GM12875 (cell line): ENCODE data around the gene ZNF598.

Source experiments
- H3K4me3 ChIP-seq: one replicate; pipeline ENCODE4 v1.5.1; 2011; ENCODE audit warnings: low read depth, low read length, control low read depth
- TF ChIP-seq, protein P1 (sequence below): IDR thresholded peaks from 2 replicates; pipeline ENCODE4 v1.5.1; 2011; ENCODE audit warnings: low read depth, mild to moderate bottlenecking, control low read depth, inconsistent platforms, low read length, moderate library complexity, borderline replicate concordance; ENCODE audit not compliant: insufficient read depth

Gene ZNF598

DNA sequence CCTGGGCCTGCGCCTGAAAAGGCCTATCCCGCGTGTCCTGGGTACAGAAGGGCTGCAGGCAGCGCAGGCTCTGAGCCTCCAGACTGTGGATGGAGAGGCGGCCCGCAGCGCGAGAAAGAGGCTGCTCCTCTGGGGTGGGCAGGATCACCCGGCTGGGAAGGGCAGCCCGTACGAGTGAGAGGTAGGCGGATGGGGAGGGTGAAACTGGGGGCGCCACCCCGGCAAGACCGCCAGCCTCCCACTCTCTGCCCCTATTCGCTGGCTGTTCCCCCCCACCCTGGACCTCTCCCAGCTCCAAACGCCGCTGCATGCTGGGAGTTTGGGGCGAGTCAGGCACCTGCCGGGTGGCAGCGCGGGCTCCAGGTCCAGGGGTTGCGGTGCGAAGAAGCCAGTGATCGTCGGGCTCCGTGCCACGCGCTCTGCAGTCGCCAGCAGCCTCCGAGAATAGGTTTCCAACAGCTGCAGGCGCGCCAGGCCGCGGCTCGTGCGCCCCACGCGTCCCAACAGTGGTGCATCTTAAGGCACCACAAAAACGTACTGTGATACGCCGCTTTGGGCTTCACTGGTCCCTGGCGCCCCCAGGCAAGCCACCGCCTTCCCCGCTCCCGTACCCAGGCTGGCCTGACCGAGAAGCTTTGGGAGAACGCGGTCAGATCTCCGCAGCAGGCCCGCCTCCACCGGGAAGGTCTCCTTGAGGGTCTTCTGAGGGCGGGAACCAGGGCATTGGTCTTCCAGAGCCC, 29.4 kb downstream of the ZNF598 start:
- H3K4me3 ChIP-seq: no peak overlapping the region

DNA sequence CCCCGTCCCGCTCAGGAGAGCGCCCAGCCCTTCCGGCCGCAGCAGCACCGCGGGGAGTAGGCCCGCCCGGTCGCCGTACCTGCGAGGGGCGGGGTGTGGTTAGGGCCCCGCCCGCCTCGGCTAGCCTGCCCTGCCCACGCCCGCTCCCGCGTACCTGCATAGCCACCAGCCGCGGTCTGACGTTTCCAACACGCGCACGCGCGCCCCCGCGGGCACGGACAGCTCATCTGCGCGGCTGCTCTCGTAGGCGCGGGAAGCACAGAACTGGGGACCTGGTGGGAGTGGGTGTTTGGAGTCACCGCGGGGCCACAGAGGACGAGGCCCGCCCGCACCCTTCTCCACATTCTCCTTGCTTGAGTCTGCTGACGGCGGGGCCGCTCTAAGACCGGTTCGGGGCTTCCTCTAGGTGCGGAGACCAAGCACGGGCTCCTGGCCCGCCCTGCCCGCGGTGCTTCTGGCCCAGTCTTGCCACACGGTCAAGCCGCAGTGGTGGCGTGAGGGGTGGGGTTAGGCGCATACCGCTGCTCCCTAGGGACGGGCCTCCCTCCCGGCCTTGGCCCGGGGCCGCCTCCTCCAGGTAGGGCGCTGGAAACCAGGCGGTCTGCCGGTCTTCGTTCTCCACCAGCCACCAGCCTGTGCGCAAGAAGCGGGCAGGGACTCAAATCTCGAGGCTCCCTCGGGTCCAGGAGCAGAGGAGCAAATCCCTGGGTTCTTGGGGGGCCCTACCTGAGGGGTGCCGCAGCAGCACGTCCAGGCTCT, 30.2 kb downstream of the ZNF598 start:
- no peak overlapping the region for H3K4me3 ChIP-seq
- TF ChIP-seq, protein P1, sequence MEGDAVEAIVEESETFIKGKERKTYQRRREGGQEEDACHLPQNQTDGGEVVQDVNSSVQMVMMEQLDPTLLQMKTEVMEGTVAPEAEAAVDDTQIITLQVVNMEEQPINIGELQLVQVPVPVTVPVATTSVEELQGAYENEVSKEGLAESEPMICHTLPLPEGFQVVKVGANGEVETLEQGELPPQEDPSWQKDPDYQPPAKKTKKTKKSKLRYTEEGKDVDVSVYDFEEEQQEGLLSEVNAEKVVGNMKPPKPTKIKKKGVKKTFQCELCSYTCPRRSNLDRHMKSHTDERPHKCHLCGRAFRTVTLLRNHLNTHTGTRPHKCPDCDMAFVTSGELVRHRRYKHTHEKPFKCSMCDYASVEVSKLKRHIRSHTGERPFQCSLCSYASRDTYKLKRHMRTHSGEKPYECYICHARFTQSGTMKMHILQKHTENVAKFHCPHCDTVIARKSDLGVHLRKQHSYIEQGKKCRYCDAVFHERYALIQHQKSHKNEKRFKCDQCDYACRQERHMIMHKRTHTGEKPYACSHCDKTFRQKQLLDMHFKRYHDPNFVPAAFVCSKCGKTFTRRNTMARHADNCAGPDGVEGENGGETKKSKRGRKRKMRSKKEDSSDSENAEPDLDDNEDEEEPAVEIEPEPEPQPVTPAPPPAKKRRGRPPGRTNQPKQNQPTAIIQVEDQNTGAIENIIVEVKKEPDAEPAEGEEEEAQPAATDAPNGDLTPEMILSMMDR: no peak

More for the DNA sequence above, 29.4 kb downstream of the ZNF598 start:
- TF ChIP-seq, protein P1: no peak

DNA sequence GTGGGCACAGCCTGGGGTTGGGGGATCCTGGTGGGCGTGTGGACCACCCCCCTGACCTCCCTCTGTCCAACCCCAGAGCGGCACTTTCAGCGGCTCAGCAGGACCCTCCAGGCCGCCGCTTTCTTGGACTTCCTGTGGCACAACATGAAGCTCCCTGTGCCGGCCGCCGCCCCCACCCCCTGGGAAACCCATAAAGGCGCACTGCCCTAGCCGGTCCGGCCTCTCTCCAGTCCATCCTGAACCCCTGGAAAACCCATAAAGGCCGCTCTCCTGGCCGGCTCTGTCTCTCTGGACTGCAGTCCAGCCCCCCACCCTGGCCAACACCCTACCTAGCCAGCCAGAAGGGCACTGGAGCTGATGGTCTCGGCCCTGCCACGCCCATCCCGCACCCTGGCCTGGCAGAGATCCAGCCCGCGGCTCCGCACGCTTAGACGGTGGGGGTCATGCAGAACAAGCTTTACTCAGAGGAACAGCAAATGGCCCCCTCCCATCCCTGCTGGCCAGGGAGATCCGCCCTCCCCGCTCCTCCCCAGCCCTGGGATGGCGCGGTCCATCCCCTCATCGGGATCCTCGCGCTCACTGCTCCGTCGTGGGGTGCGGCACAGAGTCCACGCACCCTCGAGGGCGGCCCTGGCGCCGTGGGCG, 31.0 kb downstream of the ZNF598 start:
- TF ChIP-seq, protein P1: no peak
- H3K4me3 ChIP-seq: no peak overlapping the region

DNA sequence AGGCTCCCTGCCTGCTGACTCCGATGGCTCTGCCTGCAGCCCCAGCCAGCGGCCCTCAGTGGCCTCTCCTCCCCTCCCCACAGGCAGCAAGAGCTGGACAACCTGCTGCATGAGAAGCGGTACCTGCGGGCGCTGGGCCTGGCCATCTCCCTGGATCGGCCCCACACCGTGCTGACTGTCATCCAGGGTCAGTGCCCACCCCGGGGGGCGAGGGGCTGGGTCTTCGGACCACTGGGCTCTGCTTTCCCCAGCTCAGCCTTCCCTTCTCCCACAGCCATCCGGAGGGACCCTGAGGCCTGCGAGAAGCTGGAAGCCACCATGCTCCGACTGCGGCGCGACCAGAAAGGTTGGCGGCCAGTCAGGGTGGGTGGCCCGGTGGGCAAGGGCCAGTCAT, 31.7 kb downstream of the ZNF598 start:
- no peak overlapping the region for H3K4me3 ChIP-seq
- TF ChIP-seq, protein P1: no peak

DNA sequence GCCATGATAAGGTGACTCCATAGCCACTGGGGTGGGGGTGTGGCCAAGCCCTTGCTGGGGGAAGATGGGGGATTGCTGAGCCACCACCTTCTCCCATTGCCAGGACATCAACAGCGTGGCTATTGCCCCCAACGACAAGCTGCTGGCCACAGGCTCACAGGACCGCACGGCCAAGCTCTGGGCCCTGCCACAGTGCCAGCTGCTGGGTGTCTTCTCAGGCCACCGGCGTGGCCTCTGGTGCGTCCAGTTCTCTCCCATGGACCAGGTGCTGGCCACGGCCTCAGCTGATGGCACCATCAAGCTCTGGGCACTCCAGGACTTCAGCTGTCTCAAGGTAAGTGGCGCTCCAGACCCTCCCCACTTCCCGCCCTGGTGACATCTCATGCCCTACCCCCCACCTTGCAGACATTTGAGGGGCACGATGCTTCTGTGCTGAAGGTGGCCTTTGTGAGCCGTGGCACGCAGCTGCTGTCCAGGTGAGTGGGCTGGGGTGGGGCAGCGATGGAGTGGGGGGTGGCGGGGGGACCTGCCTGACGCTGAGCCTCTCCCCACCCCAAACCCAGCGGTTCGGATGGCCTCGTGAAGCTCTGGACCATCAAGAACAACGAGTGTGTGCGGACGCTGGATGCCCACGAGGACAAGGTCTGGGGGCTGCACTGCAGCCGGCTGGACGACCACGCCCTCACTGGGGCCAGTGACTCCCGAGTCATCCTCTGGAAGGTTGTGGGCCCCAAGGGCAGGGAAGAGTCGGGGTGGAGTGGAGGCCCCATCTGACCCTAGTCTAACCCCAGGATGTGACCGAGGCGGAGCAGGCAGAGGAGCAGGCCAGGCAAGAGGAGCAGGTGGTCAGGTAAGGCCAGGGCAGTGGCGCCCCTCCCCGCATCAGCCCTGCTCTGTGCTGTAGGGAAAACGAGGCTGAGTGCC, 32.4 kb downstream of the ZNF598 start:
- TF ChIP-seq, protein P1: no peak

DNA sequence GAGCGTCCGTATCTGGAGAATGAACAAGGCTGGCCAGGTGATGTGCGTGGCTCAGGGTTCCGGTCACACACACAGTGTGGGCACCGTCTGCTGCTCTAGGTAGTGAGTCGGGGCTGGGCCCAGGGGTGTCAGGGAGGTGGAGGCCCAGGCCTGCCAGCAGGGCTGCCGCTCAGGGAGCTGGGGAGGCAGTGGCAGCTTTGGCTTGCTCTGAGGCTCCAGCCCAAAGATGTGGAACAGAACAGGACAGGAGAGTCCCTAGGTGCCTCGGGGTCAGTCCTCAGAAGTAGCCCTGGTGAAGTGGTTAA, 33.5 kb downstream of the ZNF598 start:
- no peak overlapping the region for H3K4me3 ChIP-seq
- TF ChIP-seq, protein P1: no peak

More for the DNA sequence above, 32.4 kb downstream of the ZNF598 start:
- H3K4me3 ChIP-seq: no peak overlapping the region
